ENCODE data around the gene VPREB3.

- TF ChIP-seq CTCF (IDR thresholded peaks at IDR 0.05) (no peak), POLR2A (IDR thresholded peaks at IDR 0.05) (no peak), POLR2AphosphoS5 (IDR thresholded peaks at IDR 0.05) (no peak)
Measured at GRCh38 chr22:23704829-23705228, 49.4 kb downstream of the VPREB3 start.

Data from breast epithelium (tissue), 3 donors.